Astrocyte (in vitro differentiated cells and primary cell): Measurements from ENCODE around the gene SIRPG. TPM values are rescaled to one million over a fixed set of nuclear protein-coding genes. Genes with fewer than 3 reads are reported as not detected.

Experiments used
- DNase-seq: peaks from one replicate; pipeline ENCODE4 v3.0.0-alpha.2; 2010; ENCODE audit warnings: low read depth
- FAIRE-seq: peaks from 2 replicates; lab custom pipeline; 2011; peaks lifted over from hg19 to GRCh38; lab: Jason Lieb, UNC
- H2AFZ ChIP-seq: 2 replicates; pipeline ENCODE4 v1.6.0; 2012; ENCODE audit warnings: low read depth, low read length, inconsistent platforms
- H3K27ac ChIP-seq: 2 replicates; pipeline ENCODE4 v1.5.1; 2011; ENCODE audit warnings: low read depth, low read length, inconsistent platforms
- H3K27me3 ChIP-seq: 2 replicates; pipeline ENCODE4 v1.6.0; 2011; ENCODE audit warnings: low read length, inconsistent platforms; ENCODE audit not compliant: insufficient read depth
- H3K36me3 ChIP-seq: 2 replicates; pipeline ENCODE4 v1.5.1; 2011; ENCODE audit warnings: low read length, inconsistent platforms; ENCODE audit not compliant: insufficient read depth
- H3K4me1 ChIP-seq: 2 replicates; pipeline ENCODE4 v1.5.1; 2011; ENCODE audit warnings: low read length, inconsistent platforms; ENCODE audit not compliant: insufficient read depth
- H3K4me2 ChIP-seq: 2 replicates; pipeline ENCODE4 v1.6.0; 2012; ENCODE audit warnings: low read length, inconsistent platforms
- H3K4me3 ChIP-seq: 2 replicates; pipeline ENCODE4 v1.5.1; 2011; ENCODE audit warnings: low read depth, mild to moderate bottlenecking, low read length, inconsistent platforms; ENCODE audit not compliant: insufficient read depth
- H3K79me2 ChIP-seq: 2 replicates; pipeline ENCODE4 v1.6.0; 2012; ENCODE audit warnings: mild to moderate bottlenecking, low read length, inconsistent platforms; ENCODE audit not compliant: insufficient read depth
- H3K9ac ChIP-seq: 2 replicates; pipeline ENCODE4 v1.6.0; 2012; ENCODE audit warnings: mild to moderate bottlenecking, low read length, inconsistent platforms
- H3K9me3 ChIP-seq: 2 replicates; pipeline ENCODE4 v1.5.1; 2012; ENCODE audit warnings: low read depth, mild to moderate bottlenecking, low read length, inconsistent platforms; ENCODE audit not compliant: insufficient read depth
- H4K20me1 ChIP-seq: 2 replicates; pipeline ENCODE4 v1.6.0; 2012; ENCODE audit warnings: low read length, inconsistent platforms; ENCODE audit not compliant: insufficient read depth
- H3K27ac Mint-ChIP-seq: one replicate; pipeline ENCODE4 v1.8.0; 2021; ENCODE audit warnings: mild to moderate bottlenecking, mixed read lengths; ENCODE audit not compliant: unreplicated experiment
- H3K27me3 Mint-ChIP-seq: one replicate; pipeline ENCODE4 v1.8.0; 2021; ENCODE audit warnings: low read depth, mixed read lengths; ENCODE audit not compliant: unreplicated experiment
- H3K36me3 Mint-ChIP-seq: one replicate; pipeline ENCODE4 v1.8.0; 2021; ENCODE audit warnings: low read depth, mixed read lengths; ENCODE audit not compliant: unreplicated experiment
- H3K4me1 Mint-ChIP-seq: one replicate; pipeline ENCODE4 v1.8.0; 2021; ENCODE audit warnings: low read depth, mixed read lengths; ENCODE audit not compliant: unreplicated experiment
- H3K4me3 Mint-ChIP-seq: one replicate; pipeline ENCODE4 v1.8.0; 2021; ENCODE audit warnings: mild to moderate bottlenecking, moderate library complexity, mixed read lengths; ENCODE audit not compliant: unreplicated experiment
- H3K9me3 Mint-ChIP-seq: one replicate; pipeline ENCODE4 v1.8.0; 2021; ENCODE audit warnings: mild to moderate bottlenecking, mixed read lengths; ENCODE audit not compliant: unreplicated experiment
- EZH2 ChIP-seq: IDR thresholded peaks from 2 replicates; pipeline ENCODE4 v1.6.1; 2012; ENCODE audit warnings: mild to moderate bottlenecking, low read length, inconsistent platforms; ENCODE audit not compliant: insufficient read depth
- total RNA-seq: library from RNA; stranded (reverse); gene quantifications from 2 replicates; pipeline ENCODE4 v1.2.1, GENCODE V29; 2021
- TF ChIP-seq, protein P1 (sequence below): IDR thresholded peaks from 2 replicates; pipeline ENCODE4 v1.5.1; 2011; ENCODE audit warnings: low read depth, mild to moderate bottlenecking, inconsistent platforms, low read length, moderate library complexity; ENCODE audit not compliant: insufficient read depth

Gene SIRPG
- total RNA-seq, 1 donor from 2014 or later: not detected

DNA sequence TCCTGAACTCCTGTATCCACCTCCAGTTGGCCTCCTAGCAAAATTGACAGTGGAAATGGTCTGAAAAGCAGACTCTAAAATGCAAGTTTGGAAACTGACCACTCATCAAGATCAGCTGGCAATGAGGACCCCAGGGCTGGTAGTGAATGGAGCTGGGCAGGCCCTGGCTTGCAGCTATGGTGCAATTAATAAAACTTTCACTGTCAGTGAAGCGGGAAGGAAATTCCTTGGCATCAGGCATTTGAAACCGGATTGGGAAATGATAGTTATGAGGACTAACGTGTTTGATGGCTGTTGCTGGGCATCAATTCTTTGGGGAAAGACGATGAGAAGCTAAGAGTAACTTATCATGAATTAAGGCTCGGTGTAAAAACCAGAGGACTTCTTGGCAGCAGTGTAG is 56.8 kb downstream of the SIRPG start:
- no peaks in the 10 kb centered on the region for H3K27me3 ChIP-seq
- H3K4me1 ChIP-seq: no peaks in the 10 kb centered on the region
- no peak for FAIRE-seq
- H3K4me3 ChIP-seq: no peak overlapping the region
- Mint-ChIP-seq H3K9me3 (no peaks in the 10 kb centered on the region), H3K36me3 (no peaks in the 10 kb centered on the region), H3K4me1 (no peaks in the 10 kb centered on the region), H3K4me3 (no peak overlapping the region), H3K27ac (no peak overlapping the region), H3K27me3 (no peaks in the 10 kb centered on the region)
- no peak overlapping the region for H3K4me2 ChIP-seq
- H3K79me2 ChIP-seq: no peaks in the 10 kb centered on the region
- no peaks in the 10 kb centered on the region for H3K36me3 ChIP-seq
- H3K9me3 ChIP-seq: no peaks in the 10 kb centered on the region
- no peaks in the 10 kb centered on the region for H4K20me1 ChIP-seq
- no peak overlapping the region for H2AFZ ChIP-seq
- H3K27ac ChIP-seq: no peak overlapping the region
- H3K9ac ChIP-seq: no peak overlapping the region
- no peak for DNase-seq
- no peak for TF ChIP-seq EZH2
- TF ChIP-seq, protein P1, sequence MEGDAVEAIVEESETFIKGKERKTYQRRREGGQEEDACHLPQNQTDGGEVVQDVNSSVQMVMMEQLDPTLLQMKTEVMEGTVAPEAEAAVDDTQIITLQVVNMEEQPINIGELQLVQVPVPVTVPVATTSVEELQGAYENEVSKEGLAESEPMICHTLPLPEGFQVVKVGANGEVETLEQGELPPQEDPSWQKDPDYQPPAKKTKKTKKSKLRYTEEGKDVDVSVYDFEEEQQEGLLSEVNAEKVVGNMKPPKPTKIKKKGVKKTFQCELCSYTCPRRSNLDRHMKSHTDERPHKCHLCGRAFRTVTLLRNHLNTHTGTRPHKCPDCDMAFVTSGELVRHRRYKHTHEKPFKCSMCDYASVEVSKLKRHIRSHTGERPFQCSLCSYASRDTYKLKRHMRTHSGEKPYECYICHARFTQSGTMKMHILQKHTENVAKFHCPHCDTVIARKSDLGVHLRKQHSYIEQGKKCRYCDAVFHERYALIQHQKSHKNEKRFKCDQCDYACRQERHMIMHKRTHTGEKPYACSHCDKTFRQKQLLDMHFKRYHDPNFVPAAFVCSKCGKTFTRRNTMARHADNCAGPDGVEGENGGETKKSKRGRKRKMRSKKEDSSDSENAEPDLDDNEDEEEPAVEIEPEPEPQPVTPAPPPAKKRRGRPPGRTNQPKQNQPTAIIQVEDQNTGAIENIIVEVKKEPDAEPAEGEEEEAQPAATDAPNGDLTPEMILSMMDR: no peak

DNA sequence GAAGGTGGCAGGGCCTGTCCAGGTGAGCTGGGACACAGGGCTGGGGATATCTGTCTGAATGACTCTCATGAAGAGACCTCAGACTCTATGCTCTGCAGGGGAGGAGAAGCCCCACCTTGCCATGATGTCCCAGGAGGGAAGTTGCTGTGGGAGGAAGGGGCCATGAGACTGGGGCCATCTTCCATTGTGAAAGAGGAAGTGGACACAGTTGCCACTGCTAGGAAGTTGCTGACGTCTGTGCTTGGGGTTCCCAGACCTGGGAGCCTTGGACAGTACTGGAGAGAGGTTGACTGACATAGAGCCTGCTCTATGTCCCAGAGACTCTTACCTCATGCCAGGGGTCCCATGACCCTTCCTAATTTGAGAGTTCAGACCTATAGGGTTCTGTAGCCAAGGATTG is 62.2 kb downstream of the SIRPG start:
- Histone ChIP-seq H3K36me3 (no peaks in the 10 kb centered on the region), H3K4me2 (no peak overlapping the region), H4K20me1 (no peaks in the 10 kb centered on the region), H3K27me3 (no peaks in the 10 kb centered on the region), H3K9me3 (no peaks in the 10 kb centered on the region), H3K27ac (no peak overlapping the region), H2AFZ (no peak overlapping the region), H3K79me2 (no peaks in the 10 kb centered on the region), H3K4me1 (no peaks in the 10 kb centered on the region), H3K4me3 (no peak overlapping the region), H3K9ac (no peak overlapping the region)
- TF ChIP-seq, protein P1: no peak
- no peak for TF ChIP-seq EZH2
- Mint-ChIP-seq H3K4me3 (no peak overlapping the region), H3K27ac (no peak overlapping the region), H3K36me3 (no peaks in the 10 kb centered on the region), H3K27me3 (no peaks in the 10 kb centered on the region), H3K9me3 (no peaks in the 10 kb centered on the region), H3K4me1 (no peaks in the 10 kb centered on the region)
- no peak for DNase-seq
- FAIRE-seq: no peak

DNA sequence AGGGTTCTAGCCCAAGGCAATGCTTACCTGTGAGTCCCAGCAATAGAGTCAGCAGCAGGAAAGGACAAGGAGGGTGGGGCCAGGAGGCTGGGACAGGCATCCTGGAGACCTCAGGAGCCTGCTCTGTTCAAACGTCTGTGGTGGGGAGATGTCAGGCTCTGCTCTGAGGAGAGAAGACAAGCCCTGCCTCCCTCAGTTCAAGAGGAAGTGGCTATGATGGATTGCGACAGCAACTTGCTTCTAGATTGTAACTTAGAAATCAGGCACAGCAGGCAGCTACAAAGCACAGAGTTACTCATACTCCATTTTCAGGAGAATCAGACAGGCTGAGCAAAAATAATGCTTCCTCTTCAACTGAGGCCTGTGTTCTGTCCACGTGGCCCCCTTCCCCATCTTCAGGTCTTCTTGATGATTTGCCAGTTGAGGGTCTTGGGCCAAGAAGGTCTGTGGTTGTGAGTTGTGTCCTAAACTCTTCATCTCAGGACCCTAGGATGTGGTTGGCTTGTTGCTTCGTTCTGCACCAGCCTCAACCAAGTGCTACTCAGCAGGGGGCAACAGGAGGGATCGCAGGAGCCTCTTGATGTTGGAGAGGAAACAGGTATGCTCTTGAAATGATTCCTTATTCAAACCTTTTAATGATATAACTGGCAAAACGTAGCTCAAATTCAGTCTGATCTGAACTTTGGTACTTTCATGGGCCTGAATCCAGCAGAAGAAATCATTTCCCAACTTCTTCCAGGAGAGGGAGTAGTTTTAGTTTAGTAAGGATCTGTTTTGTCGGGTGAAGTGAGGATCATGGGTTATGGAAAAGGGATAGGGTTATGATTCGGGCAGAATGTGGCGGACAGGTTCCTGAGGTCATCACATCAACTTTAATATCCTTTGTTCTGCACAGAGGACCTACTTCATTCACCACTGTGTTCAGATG is 68.8 kb downstream of the SIRPG start:
- Histone ChIP-seq H3K9me3 (no peaks in the 10 kb centered on the region), H3K4me1 (no peaks in the 10 kb centered on the region), H3K36me3 (no peaks in the 10 kb centered on the region), H3K27me3 (no peaks in the 10 kb centered on the region), H3K4me3 (no peak overlapping the region), H2AFZ (no peak overlapping the region), H3K4me2 (no peak overlapping the region), H3K79me2 (no peaks in the 10 kb centered on the region), H3K27ac (no peak overlapping the region), H4K20me1 (no peaks in the 10 kb centered on the region), H3K9ac (no peak overlapping the region)
- TF ChIP-seq, protein P1: no peak
- TF ChIP-seq EZH2: no peak
- Mint-ChIP-seq H3K4me3 (no peak overlapping the region), H3K27me3 (no peaks in the 10 kb centered on the region), H3K9me3 (no peaks in the 10 kb centered on the region), H3K4me1 (no peaks in the 10 kb centered on the region), H3K27ac (no peak overlapping the region), H3K36me3 (no peaks in the 10 kb centered on the region)
- FAIRE-seq: no peak
- no peak for DNase-seq
